Measurements from ENCODE around the gene FCER1G. TPM values are rescaled to one million over a fixed set of nuclear protein-coding genes. Genes with fewer than 3 reads are reported as not detected.
A peak's percentile ranks its signal among the peaks of the same experiment; 100 is the strongest.

Gene FCER1G
- polyA plus RNA-seq, 6 donors from 2014 or later = 4.9 to 28.0 (median 12.4) TPM

GRCh38 chr1:161200992-161201835 lies 13.9 kb upstream of the FCER1G start:
- H3K4me3 Mint-ChIP-seq = peak overlapping the region; percentile 89 to 99 (median 96)
- peaks cover 0 to 8% (median 0%) of the 10 kb centered on the region in 3 donors for H3K27me3 Mint-ChIP-seq
- H3K27ac Mint-ChIP-seq = peak overlapping the region; percentile 93 to 98 (median 96)
- H3K9me3 Mint-ChIP-seq = no peaks in the 10 kb centered on the region
- peaks cover 26 to 49% (median 28%) of the 10 kb centered on the region in 3 donors for H3K4me1 Mint-ChIP-seq
- DNase-seq (no peak), ATAC-seq (ENCODE audit: low read depth in 2 of 2) (no peak)
- peaks cover 13 to 15% of the 10 kb centered on the region in 2 donors for H3K36me3 Mint-ChIP-seq

GRCh38 chr1:161201836-161202712 lies 13.0 kb upstream of the FCER1G start, which contains the start of gene NDUFS2:
TSS of gene NDUFS2 (plus strand) at chr1:161202367. CDS start at chr1:161202386, 19 bp downstream.
- Mint-ChIP-seq H3K27me3 (peaks cover 0 to 8% (median 0%) of the 10 kb centered on the region in 3 donors), H3K4me3 (peak within 1 kb of the TSS; percentile 89 to 99 (median 96)), H3K4me1 (peaks cover 29 to 50% (median 31%) of the 10 kb centered on the region in 3 donors), H3K27ac (peak within 1 kb of the TSS; percentile 93 to 98 (median 96)), H3K9me3 (no peaks in the 10 kb centered on the region), H3K36me3 (peaks cover 17 to 20% of the 10 kb centered on the region in 2 donors)
- ATAC-seq (ENCODE audit: low read depth in 2 of 2) (peak; percentile 98 to 99), DNase-seq (peak; percentile 93)

GRCh38 chr1:161206411-161207140 lies 8.5 kb upstream of the FCER1G start:
- Mint-ChIP-seq H3K27me3 (peaks cover 0 to 8% (median 4%) of the 10 kb centered on the region in 3 donors), H3K4me3 (peak overlapping the region in 3 of 8 donors; percentile 20 to 52 (median 51)), H3K4me1 (peaks cover 21 to 49% (median 38%) of the 10 kb centered on the region in 3 donors), H3K9me3 (no peaks in the 10 kb centered on the region), H3K27ac (peak overlapping the region in 1 of 6 donors; percentile 60), H3K36me3 (peaks cover 34 to 45% of the 10 kb centered on the region in 2 donors)
- no peak for DNase-seq
- no peak for ATAC-seq (ENCODE audit: low read depth in 2 of 2)

- H3K9me3 Mint-ChIP-seq = no peaks in the 10 kb centered on the region
- H3K4me3 Mint-ChIP-seq = no peak overlapping the region
- ATAC-seq (ENCODE audit: low read depth in 2 of 2) (no peak), DNase-seq (no peak)
- H3K36me3 Mint-ChIP-seq = peaks cover 38 to 51% of the 10 kb centered on the region in 2 donors
- H3K4me1 Mint-ChIP-seq = peaks cover 21 to 43% (median 38%) of the 10 kb centered on the region in 3 donors
- no peak overlapping the region for H3K27ac Mint-ChIP-seq
- H3K27me3 Mint-ChIP-seq = peaks cover 0 to 8% (median 4%) of the 10 kb centered on the region in 3 donors
Observed at GRCh38 chr1:161207173-161207572, 7.9 kb upstream of the FCER1G start.

- Mint-ChIP-seq H3K4me1 (peaks cover 15 to 31% (median 26%) of the 10 kb centered on the region in 3 donors), H3K9me3 (no peaks in the 10 kb centered on the region), H3K27ac (peak overlapping the region in 1 of 6 donors; percentile 93), H3K36me3 (peaks cover 42 to 63% of the 10 kb centered on the region in 2 donors), H3K4me3 (peak overlapping the region in 1 of 8 donors; percentile 16), H3K27me3 (peaks cover 5 to 16% (median 16%) of the 10 kb centered on the region in 3 donors)
- DNase-seq = peak; percentile 71
- peak; percentile 91 to 96 for ATAC-seq (ENCODE audit: low read depth in 2 of 2)
Observed at GRCh38 chr1:161209790-161210409, 5.2 kb upstream of the FCER1G start.

GRCh38 chr1:161214369-161214768 lies 726 bp upstream of the FCER1G start:
- H3K4me1 Mint-ChIP-seq = peaks cover 26 to 42% (median 35%) of the 10 kb centered on the region in 3 donors
- H3K9me3 Mint-ChIP-seq = no peaks in the 10 kb centered on the region
- H3K36me3 Mint-ChIP-seq = peaks cover 27 to 51% of the 10 kb centered on the region in 2 donors
- DNase-seq = no peak
- H3K27ac Mint-ChIP-seq = no peak overlapping the region
- H3K4me3 Mint-ChIP-seq = peak overlapping the region in 2 of 8 donors; percentile 15 to 50
- ATAC-seq (ENCODE audit: low read depth in 2 of 2) = no peak
- peaks cover 21 to 36% (median 31%) of the 10 kb centered on the region in 3 donors for H3K27me3 Mint-ChIP-seq

GRCh38 chr1:161216945-161217712 lies 2.0 kb downstream of the FCER1G start:
- H3K36me3 Mint-ChIP-seq = peaks cover 13 to 26% of the 10 kb centered on the region in 2 donors
- peak; percentile 57 for DNase-seq
- peak; percentile 90 to 94 for ATAC-seq (ENCODE audit: low read depth in 2 of 2)
- H3K4me3 Mint-ChIP-seq = peak overlapping the region in 1 of 8 donors; percentile 42
- H3K4me1 Mint-ChIP-seq = peaks cover 19 to 34% (median 26%) of the 10 kb centered on the region in 3 donors
- H3K27ac Mint-ChIP-seq = peak overlapping the region in 3 of 6 donors; percentile 9 to 65 (median 62)
- H3K27me3 Mint-ChIP-seq = peaks cover 39 to 48% (median 48%) of the 10 kb centered on the region in 3 donors
- H3K9me3 Mint-ChIP-seq = no peaks in the 10 kb centered on the region

GRCh38 chr1:161217831-161218230 lies 2.7 kb downstream of the FCER1G start:
- peak overlapping the region in 3 of 6 donors; percentile 9 to 65 (median 62) for H3K27ac Mint-ChIP-seq
- H3K9me3 Mint-ChIP-seq = no peaks in the 10 kb centered on the region

GRCh38 chr1:161218301-161219077 lies 3.4 kb downstream of the FCER1G start:
- Mint-ChIP-seq H3K27me3 (peaks cover 53 to 61% (median 55%) of the 10 kb centered on the region in 3 donors), H3K4me3 (peak overlapping the region in 1 of 8 donors; percentile 60), H3K36me3 (peaks cover 8 to 18% of the 10 kb centered on the region in 2 donors), H3K27ac (no peak overlapping the region), H3K9me3 (no peaks in the 10 kb centered on the region), H3K4me1 (peaks cover 19 to 34% (median 28%) of the 10 kb centered on the region in 3 donors)
- ATAC-seq (ENCODE audit: low read depth in 2 of 2) (no peak), DNase-seq (no peak)

More at GRCh38 chr1:161217831-161218230, 2.7 kb downstream of the FCER1G start:
- Mint-ChIP-seq H3K27me3 (peaks cover 46 to 55% (median 54%) of the 10 kb centered on the region in 3 donors), H3K36me3 (peaks cover 13 to 25% of the 10 kb centered on the region in 2 donors), H3K4me1 (peaks cover 19 to 34% (median 26%) of the 10 kb centered on the region in 3 donors), H3K4me3 (peak overlapping the region in 1 of 8 donors; percentile 6)
- DNase-seq (no peak), ATAC-seq (ENCODE audit: low read depth in 2 of 2) (no peak)

GRCh38 chr1:161219078-161219892 lies 4.2 kb downstream of the FCER1G start:
- Mint-ChIP-seq H3K27ac (no peak overlapping the region), H3K4me1 (peaks cover 19 to 33% (median 32%) of the 10 kb centered on the region in 3 donors), H3K4me3 (no peak overlapping the region)

More at GRCh38 chr1:161219078-161219892, 4.2 kb downstream of the FCER1G start:
- H3K27me3 Mint-ChIP-seq = peaks cover 53 to 67% (median 60%) of the 10 kb centered on the region in 3 donors
- ATAC-seq (ENCODE audit: low read depth in 2 of 2) = no peak
- H3K36me3 Mint-ChIP-seq = peaks cover 0 to 10% of the 10 kb centered on the region in 2 donors
- DNase-seq = no peak
- H3K9me3 Mint-ChIP-seq = no peaks in the 10 kb centered on the region
